Brain pericyte (primary cell): Measurements from ENCODE around the gene PIGT.

ENCODE experiments used
- DNase-seq: peaks from one replicate; pipeline ENCODE4 v3.0.0-alpha.2; 2012; ENCODE audit warnings: low read depth, low spot score

Gene PIGT

GRCh38 chr20:45415822-45416637, at the start of gene PIGT:
TSS of gene PIGT (plus strand) at chr20:45416141. CDS start at chr20:45416157, 16 bp downstream.
- DNase-seq: no peak

DNA sequence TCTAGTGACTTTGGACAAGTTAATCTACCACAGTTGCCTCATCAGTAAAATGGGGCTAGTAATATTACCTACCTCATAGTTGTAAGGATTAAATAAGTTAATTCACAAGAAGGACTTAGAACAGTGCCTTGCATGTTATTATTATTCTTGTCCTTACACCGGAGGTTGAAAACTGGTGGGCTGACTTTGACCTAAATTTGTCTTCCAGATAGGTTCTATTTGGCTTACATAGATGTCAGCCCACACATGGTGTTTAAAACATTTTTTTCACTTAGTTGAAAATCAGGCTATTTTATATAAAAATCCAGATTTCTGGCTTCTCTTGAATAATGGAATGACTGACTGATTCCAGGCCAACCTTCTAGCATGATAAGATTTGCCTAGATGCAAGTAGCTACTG, 49.7 kb upstream of the PIGT start:
- DNase-seq: no peak

DNA sequence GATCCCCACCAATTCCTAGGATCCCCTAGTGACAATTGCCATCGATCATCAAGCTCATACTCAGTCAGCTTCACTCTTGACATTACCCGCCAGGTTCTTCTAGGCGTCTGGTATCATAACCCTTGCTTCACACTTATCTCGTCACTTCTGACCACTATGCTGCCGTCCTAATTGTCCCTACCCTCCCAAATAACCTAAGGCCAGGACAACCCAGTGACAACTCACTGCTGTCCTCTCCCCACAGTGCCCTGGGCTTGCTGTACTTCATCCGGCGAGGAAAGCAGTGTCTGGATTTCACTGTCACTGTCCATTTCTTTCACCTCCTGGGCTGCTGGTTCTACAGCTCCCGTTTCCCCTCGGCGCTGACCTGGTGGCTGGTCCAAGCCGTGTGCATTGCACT, 49.3 kb upstream of the PIGT start:
- DNase-seq: no peak

GRCh38 chr20:45367126-45367525, 48.8 kb upstream of the PIGT start:
- no peak for DNase-seq

DNA sequence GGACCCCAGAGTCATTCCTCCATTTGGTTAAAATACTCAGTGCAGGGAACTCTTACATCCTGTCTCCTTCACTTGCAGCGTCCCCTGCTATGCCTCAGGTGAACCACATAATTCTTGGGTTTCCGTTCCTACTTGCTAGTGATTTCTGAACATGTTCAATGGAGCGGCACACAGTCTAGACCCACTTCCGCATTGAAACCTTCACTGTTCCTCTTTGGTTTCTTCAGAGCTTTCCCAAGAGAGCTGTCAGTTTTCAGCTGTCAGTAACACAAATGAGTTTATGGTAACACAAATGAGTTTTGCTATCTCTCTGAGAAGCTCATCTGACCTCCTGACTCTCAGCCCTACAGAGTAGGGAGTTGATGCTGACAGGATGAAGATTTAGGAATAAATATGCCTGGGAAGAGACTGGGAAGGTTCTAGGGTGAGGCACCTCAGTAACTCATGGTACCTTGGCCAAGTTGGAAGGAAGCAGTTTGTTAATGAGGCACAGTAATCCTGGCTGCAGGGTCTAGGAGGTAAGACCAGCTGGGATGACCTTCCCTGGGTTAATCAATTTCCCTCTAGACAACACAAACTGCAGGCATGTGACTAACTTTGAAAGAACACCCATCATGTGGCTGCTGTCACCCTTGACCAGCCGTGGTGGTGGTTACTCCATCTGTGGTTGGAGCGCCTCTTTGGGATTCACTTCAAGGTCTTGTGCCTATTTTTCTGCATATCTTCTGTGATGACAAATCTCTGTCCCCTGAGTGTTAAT, 47.5 kb upstream of the PIGT start:
- DNase-seq: no peak

- DNase-seq: no peak
Observed at GRCh38 chr20:45370571-45371160, 45.3 kb upstream of the PIGT start.

GRCh38 chr20:45372241-45372640, 43.7 kb upstream of the PIGT start:
- DNase-seq: no peak

- DNase-seq: no peak
Observed at GRCh38 chr20:45372646-45373352, 43.1 kb upstream of the PIGT start.

DNA sequence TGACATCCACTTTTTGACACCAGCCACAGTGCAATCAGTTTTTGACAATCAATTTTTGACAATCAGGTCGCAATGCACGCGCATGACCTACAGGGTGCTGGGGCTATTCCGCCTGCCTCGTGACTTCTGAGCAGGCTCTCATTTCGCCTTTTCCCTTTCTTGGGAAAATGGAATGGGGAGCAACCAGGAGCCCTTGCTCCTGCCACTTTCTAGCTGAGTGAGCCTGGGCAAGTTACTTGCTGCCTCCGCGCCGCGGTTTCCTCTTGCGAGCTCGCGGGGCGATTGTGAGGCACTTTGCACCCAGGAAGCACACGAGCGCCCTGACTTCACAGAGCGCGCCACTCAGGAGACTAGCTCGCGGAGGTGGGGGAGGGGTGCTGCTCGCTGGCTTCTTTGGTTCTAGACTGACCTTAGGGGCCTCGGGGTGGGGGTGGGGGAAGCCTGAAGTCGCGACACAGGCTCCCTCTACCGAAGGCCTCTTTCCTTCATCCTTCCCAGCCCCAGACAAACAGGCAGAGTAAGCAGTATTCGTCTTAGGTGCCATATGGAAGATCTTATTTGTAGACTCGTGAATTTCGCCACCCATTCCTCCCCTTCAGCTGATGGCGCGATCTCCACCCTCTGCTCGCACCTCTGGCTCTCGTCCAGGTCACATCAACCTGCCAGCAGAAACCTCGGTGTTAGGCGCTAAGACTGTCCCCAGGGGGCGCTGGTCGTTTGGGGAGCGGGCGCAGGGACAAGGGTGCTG, 42.4 kb upstream of the PIGT start:
- DNase-seq: no peak

DNA sequence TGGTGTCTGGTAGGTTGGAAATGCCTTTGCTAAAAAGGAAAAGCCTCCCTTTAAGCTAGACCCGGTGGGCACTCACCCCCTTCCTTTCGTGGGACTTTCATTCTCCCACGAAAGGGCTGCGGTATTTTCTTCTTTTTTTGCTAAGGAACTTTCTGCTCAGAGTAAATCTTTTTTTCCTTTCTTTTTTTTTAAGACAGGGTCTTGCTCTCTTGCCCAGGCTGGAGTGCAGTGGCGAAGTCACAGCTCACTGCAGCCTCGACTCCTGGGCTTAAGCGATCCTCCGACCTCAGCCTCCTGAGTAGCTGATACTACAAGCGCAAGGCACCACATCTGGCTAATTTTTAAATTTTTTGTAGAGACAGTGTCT, 41.9 kb upstream of the PIGT start:
- DNase-seq: no peak

GRCh38 chr20:45374966-45375365, 41.0 kb upstream of the PIGT start:
- DNase-seq: no peak

DNA sequence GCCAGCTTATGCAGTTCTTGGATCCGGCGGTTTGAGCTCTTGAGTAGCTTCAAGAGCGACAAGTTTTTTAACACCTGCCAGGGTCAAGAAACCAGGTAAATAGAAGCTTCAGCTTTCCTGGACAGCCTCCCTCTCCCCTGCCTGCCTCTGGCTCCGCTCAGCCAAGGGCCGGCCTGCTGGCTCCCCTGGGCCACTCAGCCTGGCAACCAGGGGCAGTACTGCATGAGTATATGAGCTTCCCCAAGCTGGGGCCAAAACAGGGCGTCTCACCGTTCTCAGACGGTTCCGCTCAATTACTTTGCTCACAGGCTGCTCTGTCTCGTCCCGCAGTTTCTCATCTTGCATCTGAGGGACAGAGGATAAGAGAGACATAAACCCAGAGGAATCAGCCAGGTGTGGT, 38.7 kb upstream of the PIGT start:
- no peak for DNase-seq

DNA sequence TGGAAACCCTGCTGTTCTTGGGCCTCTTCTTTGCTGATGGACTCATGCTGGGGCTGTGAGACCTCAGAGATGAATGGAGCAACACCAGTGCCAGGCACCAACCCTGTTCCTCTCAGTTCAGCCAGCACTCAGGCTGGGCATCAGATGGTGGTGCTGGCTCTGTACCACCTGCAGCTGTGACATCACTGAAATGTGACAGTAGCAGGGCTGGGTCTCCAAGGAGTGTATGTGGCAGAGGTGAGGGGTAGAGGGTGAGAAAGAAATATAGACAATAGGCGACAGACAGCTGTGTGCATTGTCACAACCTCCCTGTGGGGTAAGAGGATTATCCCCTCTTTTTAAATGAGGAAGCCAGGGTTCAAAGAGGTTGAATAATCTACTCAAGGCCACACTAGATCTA, 37.8 kb upstream of the PIGT start, which contains the start of gene TP53TG5:
TSS of gene TP53TG5 (minus strand) at position 135 of the 400 bp plus-strand sequence. CDS start at position 46, 89 bp downstream.
- no peak for DNase-seq

- no peak for DNase-seq
Observed at GRCh38 chr20:45387274-45387673, 28.7 kb upstream of the PIGT start.

DNA sequence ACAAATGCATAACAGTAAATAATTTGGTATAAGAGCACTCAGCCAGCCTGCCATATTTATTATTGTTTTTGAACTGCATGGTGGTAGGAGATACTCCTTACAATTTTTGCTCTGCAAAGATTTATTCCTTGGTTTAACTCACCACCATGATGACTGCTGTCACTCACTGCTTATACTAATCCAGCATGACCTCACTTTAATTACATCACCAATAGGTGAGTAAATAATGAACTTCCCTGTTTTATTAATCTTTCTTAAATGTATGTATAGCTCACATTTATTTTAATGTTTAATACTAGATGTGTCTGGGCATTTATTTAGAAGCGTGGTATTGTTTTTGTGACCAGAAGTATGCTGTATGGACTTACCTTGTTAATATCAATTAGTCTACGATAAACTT, 25.0 kb upstream of the PIGT start:
- no peak for DNase-seq

DNA sequence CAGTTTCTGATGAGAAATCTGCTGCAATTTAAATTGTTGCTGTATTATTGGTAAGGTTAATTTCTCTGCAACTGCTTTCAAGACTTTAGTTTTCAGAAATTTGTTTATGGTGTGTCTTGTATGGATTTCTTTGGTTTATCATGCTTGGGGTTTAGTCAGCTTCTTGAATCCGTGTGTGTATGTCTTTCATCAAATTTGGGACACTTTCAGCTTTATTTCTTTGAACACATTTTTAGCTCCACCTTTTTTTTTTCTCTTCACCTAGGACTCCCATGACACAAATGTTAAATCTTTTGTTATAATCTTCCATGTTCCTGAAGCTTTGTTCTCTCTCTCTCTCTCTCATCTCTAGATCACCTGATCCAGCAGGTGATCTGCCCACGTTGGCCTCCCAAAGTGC, 24.4 kb upstream of the PIGT start:
- no peak for DNase-seq

GRCh38 chr20:45392733-45393132, 23.2 kb upstream of the PIGT start:
- DNase-seq: no peak

GRCh38 chr20:45394221-45395113, 21.5 kb upstream of the PIGT start:
- DNase-seq: no peak

GRCh38 chr20:45395114-45395415, 20.9 kb upstream of the PIGT start:
- DNase-seq: no peak

DNA sequence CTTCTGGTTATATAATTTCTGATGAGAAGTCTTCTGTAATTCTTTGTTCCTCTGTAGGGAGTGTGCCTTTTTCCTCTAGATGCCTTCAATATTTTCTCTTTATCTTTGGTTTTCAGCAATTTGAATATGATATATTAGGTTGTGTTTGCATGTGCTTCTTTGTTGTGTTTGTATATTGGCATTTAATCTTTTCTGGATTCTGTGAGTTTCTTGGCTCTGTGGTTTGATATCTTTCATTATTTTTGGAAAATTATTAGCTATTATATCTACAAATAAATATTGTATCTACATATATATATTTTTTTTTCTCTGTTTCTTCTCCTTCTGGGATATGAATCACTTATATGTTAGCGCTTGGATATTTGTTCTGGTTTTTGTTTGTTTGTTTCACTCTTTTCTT, 16.9 kb upstream of the PIGT start:
- DNase-seq: no peak
